K562 (cell line): Measurements from ENCODE around the gene CYTH1. TPM values are rescaled to one million over a fixed set of nuclear protein-coding genes. Genes with fewer than 3 reads are reported as not detected.

ENCODE experiments used
- ATAC-seq: fragments of 200-7000 bp; cut with Tn5 transposase; 3 replicates; pipeline ENCODE4 v1.9.1; 2020; ENCODE audit warnings: moderate library complexity
- BruUV-seq: library from RNA; stranded (reverse); fragments of 400-500 nt; replicated peaks from 2 replicates; lab custom pipeline; 2021; lab: Mats Ljungman, UMichigan
- CTCF ChIA-PET: fragments of 300-600 bp; formaldehyde crosslinking; extraction: SDS; loops from one replicate; lab custom pipeline; 2021; ENCODE audit warnings: low intra/inter-chr PET ratio; lab: Yijun Ruan, JAX
- POLR2A ChIA-PET: fragments of 300-600, 350-650 bp; sonication (Branson Sonifier 250); formaldehyde crosslinking; extraction: SDS; loops from one replicate; lab custom pipeline; 2021; ENCODE audit warnings: antibody characterized with exemption, inconsistent platforms; lab: Yijun Ruan, JAX
- DNase-seq, 4 experiments: peaks; one replicate each; pipeline versions ENCODE4 v3.0.0 to v3.0.0-alpha.2; 2011 to 2018; ENCODE audit warnings: low spot score in 3 of 4, mixed read lengths in 3 of 4; ENCODE audit errors: extremely low read depth in 1 of 4
- FAIRE-seq: peaks from 2 replicates; lab custom pipeline; 2011; peaks lifted over from hg19 to GRCh38; lab: Jason Lieb, UNC
- H2AFZ ChIP-seq: 2 replicates; pipeline ENCODE4 v1.6.0; 2011; ENCODE audit warnings: low read depth, low read length, control low read depth, inconsistent platforms
- H3K27ac ChIP-seq: fragments of 200-600 bp; 3 replicates; pipeline ENCODE4 v1.8.0; 2011; ENCODE audit warnings: low read depth, mild to moderate bottlenecking, control low read depth, inconsistent platforms, low read length, moderate library complexity, mixed read lengths; ENCODE audit errors: extremely low read depth
- H3K27me3 ChIP-seq, 2 experiments: fragments of 300-600 bp in 1 of 2; 2 replicates in 1 of 2; 3 replicates in 1 of 2; pipeline versions ENCODE4 v1.6.0 to v1.8.0; 2011; ENCODE audit warnings: inconsistent platforms in 2 of 2, low read length in 2 of 2, mild to moderate bottlenecking in 1 of 2, mixed read lengths in 1 of 2, moderate library complexity in 1 of 2; ENCODE audit not compliant: control insufficient read depth in 2 of 2, insufficient read depth in 2 of 2
- H3K36me3 ChIP-seq: fragments of 300-600 bp; 3 replicates; pipeline ENCODE4 v1.8.0; 2011; ENCODE audit warnings: mild to moderate bottlenecking, low read length, inconsistent platforms; ENCODE audit not compliant: control insufficient read depth, insufficient read depth
- H3K4me1 ChIP-seq, 2 experiments: fragments of 200-600 bp in 1 of 2; replicated peaks in 1 of 2; 2 replicates in 1 of 2; 3 replicates in 1 of 2; pipeline versions ENCODE4 v1.5.1 to v1.8.0; 2011; ENCODE audit warnings: inconsistent platforms in 2 of 2, low read length in 2 of 2, mild to moderate bottlenecking in 1 of 2, mixed read lengths in 1 of 2, moderate library complexity in 1 of 2; ENCODE audit not compliant: control insufficient read depth in 2 of 2, insufficient read depth in 2 of 2
- H3K4me2 ChIP-seq: 2 replicates; pipeline ENCODE4 v1.6.1; 2011; ENCODE audit warnings: low read length, control low read depth, inconsistent platforms, mixed read lengths; ENCODE audit not compliant: insufficient read depth
- H3K4me3 ChIP-seq: fragments of 200-600 bp; sonication (generic), shearing (Covaris generic); 2 replicates; pipeline ENCODE4 v1.5.1; 2016; ENCODE audit warnings: control low read depth, inconsistent platforms
- H3K79me2 ChIP-seq: fragments of 200-600 bp; 3 replicates; pipeline ENCODE4 v1.8.0; 2011; ENCODE audit warnings: low read length, inconsistent platforms; ENCODE audit not compliant: control insufficient read depth, insufficient read depth
- H3K9ac ChIP-seq, 2 experiments: 2 replicates each; pipeline versions ENCODE4 v1.6.0 to v1.6.1; 2011; ENCODE audit warnings: low read depth in 2 of 2, low read length in 2 of 2, control low read depth in 1 of 2, inconsistent platforms in 1 of 2, mild to moderate bottlenecking in 1 of 2, mixed read lengths in 1 of 2; ENCODE audit not compliant: insufficient read depth in 1 of 2
- H3K9me1 ChIP-seq: one replicate; pipeline ENCODE4 v1.6.0; 2011; ENCODE audit warnings: inconsistent platforms, mild to moderate bottlenecking, low read length, moderate library complexity; ENCODE audit not compliant: control insufficient read depth, insufficient read depth
- H3K9me3 ChIP-seq: replicated peaks from 2 replicates; pipeline ENCODE4 v1.5.1; 2011; ENCODE audit warnings: low read depth, low read length, inconsistent platforms; ENCODE audit not compliant: control insufficient read depth, insufficient read depth
- H4K20me1 ChIP-seq: replicated peaks from 2 replicates; pipeline ENCODE4 v1.6.1; 2011; ENCODE audit warnings: low read length, inconsistent platforms, mixed read lengths; ENCODE audit not compliant: control insufficient read depth, insufficient read depth
- CBX3 ChIP-seq, 2 experiments: IDR thresholded peaks; 1 replicate in 1 of 2; 2 replicates in 1 of 2; pipeline ENCODE4 v1.6.1; 2012; ENCODE audit warnings: inconsistent platforms in 2 of 2, low read length in 2 of 2, borderline replicate concordance in 1 of 2, control low read depth in 1 of 2
- GABPB1 ChIP-seq: sonication (generic); formaldehyde crosslinking; IDR thresholded peaks from 2 replicates; pipeline ENCODE4 v1.8.0; 2022; ENCODE audit warnings: mild to moderate bottlenecking, missing genetic modification reagents
- JUND ChIP-seq, 2 experiments: IDR thresholded peaks; 2 replicates in 1 of 2; 3 replicates in 1 of 2; pipeline ENCODE4 v1.6.1; 2011; ENCODE audit warnings: borderline replicate concordance in 2 of 2, low read depth in 2 of 2, low read length in 2 of 2, improper control_type of control experiment in 1 of 2, missing biosample characterization in 1 of 2, missing genetic modification characterization in 1 of 2, missing genetic modification reagents in 1 of 2
- STAT5B ChIP-seq: fragments of 250-450 bp; sonication (Bioruptor Pico); IDR thresholded peaks from 2 replicates; pipeline ENCODE4 v1.8.0; 2021; ENCODE audit warnings: mild to moderate bottlenecking, inconsistent platforms
- TRIM24 ChIP-seq, 2 experiments: fragments of 450-650 bp; IDR thresholded peaks; 2 replicates each; pipeline ENCODE4 v1.6.1; 2016
- ZNF197 ChIP-seq: fragments of 200-800 bp; sonication (Bioruptor generic); IDR thresholded peaks from 2 replicates; pipeline ENCODE4 v1.6.1; 2016; ENCODE audit warnings: low read depth, missing genetic modification characterization, missing compliant biosample characterization
- ZZZ3 ChIP-seq: fragments of 450-650 bp; IDR thresholded peaks from 2 replicates; pipeline ENCODE4 v1.6.1; 2016; ENCODE audit warnings: antibody characterized with exemption, mild to moderate bottlenecking, moderate library complexity
- WGBS: fragments of 100-300 bp; shearing (Covaris generic); methylation state at CpG from one replicate; pipeline ENCODE4 v1.1.6; 2016; ENCODE audit warnings: low coverage, mixed read lengths; ENCODE audit not compliant: insufficient coverage; ENCODE audit errors: missing lambda C conversion rate; 5-methylcytosine and 5-hydroxymethylcytosine counted together
- in situ Hi-C: fragments of 300-500 bp; cut with MboI; formaldehyde crosslinking; loops from 4 replicates; pipeline ENCODE4 v1.15.0; 2018; ENCODE audit warnings: inconsistent platforms, mixed read lengths
- intact Hi-C: fragments of 100-400 bp; cut with micrococcal nuclease; formaldehyde crosslinking; loops from 2 replicates; pipeline ENCODE4 v1.14.2; 2022
- polyA plus RNA-seq, 8 experiments: library from polyadenylated mRNA; depleted of rRNA in 4 of 8; stranded (reverse) in 5 of 8; unstranded in 3 of 8; fragments of >200 nt; fragmentation: Nextera tagmentation in 2 of 8; fragmentation: Illumina TruSeq in 1 of 8; extraction: Ambion mirVana in 2 of 8; extraction: Trizol in 1 of 8; gene quantifications; 2 replicates each; pipeline versions ENCODE4 v1.2.1 to v1.2.3, GENCODE V29; 2011 to 2014; ENCODE audit warnings: inconsistent platforms in 1 of 8, missing spikeins in 1 of 8
- total RNA-seq, 7 experiments: library from RNA; depleted of rRNA in 6 of 7; stranded (reverse); fragments of >200 nt in 6 of 7; fragmentation: Illumina TruSeq in 2 of 7; extraction: Trizol in 2 of 7; gene quantifications; 2 replicates each; pipeline versions ENCODE4 v1.2.1 to v1.2.3, GENCODE V29; 2011 to 2021; ENCODE audit warnings: low replicate concordance in 1 of 7
- TF ChIP-seq, protein P1 (sequence below): conservative IDR thresholded peaks from 2 replicates; pipeline ENCODE4 v1.6.1; 2011; ENCODE audit warnings: low read depth, mild to moderate bottlenecking, low read length; ENCODE audit not compliant: control insufficient read depth
- TF ChIP-seq, protein P2 (sequence below), 2 experiments: IDR thresholded peaks in 1 of 2; conservative IDR thresholded peaks in 1 of 2; 2 replicates each; pipeline ENCODE4 v1.6.1; 2016; ENCODE audit warnings: low read depth in 2 of 2, mild to moderate bottlenecking in 1 of 2, missing compliant biosample characterization in 1 of 2, missing genetic modification characterization in 1 of 2, moderate library complexity in 1 of 2
- TF ChIP-seq, protein P3 (sequence below): fragments of 450-650 bp; IDR thresholded peaks from 2 replicates; pipeline ENCODE4 v1.6.1; 2018; ENCODE audit not compliant: partially characterized antibody

Gene CYTH1
- total and polyA plus RNA-seq, 9 of the 15 experiments (the other 6 are each of a cell fraction or from before 2014, with no cell fraction given), result 0.52 to 27.7 (median 16.8) TPM

DNA sequence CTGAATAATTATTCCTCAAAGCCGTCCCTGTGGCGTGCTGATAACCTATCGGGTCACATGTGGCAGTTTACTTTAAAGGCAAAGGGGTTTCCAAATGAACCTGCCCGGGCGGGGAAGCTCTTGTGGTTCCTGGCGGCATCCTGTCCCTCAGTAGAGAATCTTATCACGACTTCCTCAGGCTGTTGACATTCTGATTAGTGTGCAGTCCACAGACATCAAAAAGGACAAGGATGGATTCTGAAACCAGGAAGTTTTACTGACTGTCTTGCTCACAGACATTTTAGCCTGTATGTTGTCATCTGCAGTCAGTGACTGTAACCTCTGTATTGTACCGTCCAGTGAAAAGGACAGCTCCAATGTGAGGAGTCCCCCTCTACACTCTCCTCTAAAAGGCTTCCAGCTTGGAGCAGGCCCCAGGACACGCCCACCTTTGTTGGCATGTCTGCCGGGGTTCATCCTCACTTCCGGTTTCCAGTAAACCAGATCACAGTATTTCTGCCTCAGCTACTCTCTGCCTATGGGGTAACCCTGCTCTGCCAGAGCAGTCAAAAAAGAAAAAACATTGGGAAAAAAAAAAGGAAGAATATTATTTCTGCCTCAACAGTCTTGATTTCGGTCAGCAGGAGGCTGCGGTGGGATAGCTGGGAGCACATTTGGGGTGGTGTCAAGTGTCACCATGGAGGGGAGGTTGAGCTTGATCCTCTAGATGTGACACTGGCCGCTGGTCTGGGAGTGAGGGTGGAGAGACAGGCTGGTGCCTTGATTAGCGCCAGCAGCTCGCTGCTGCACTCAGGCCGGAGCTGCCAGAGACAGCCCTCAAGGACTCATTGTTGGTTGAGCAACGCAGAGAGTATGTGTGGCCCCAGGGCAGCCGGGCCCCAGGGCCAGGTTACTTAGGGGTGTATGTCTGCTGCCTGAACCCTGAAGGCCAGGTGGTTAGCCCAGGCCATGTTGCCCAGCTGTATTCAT, 115.8 kb downstream of the CYTH1 start:
- Histone ChIP-seq H4K20me1 (peaks cover 39% of the 10 kb centered on the region), H3K9ac (0 out of 4 replicates have a peak overlapping the region, but pooled peaks of 1 of the 2 experiments have one; percentile 31), H3K9me3 (no peaks in the 10 kb centered on the region), H3K27ac (peak overlapping the region; percentile 74; the same call in 2 of the 3 replicates), H3K9me1 (peaks cover 5% of the 10 kb centered on the region), H3K27me3 (peaks cover 6 to 19% of the 10 kb centered on the region in 2 experiments; a peak in 3 of 5 replicates), H3K4me1 (peaks cover 25 to 26% of the 10 kb centered on the region in 2 experiments), H3K79me2 (no peaks in the 10 kb centered on the region), H2AFZ (peak overlapping the region; percentile 67; the same call in 1 of the 2 replicates), H3K4me3 (no peak overlapping the region), H3K4me2 (peak overlapping the region; percentile 25), H3K36me3 (no peaks in the 10 kb centered on the region)
- DNase-seq (peak; percentile 81 to 97 (median 88)), ATAC-seq (peak; percentile 97), FAIRE-seq (peak; percentile 100)
- intact Hi-C loops (no loop called here), in situ Hi-C loops (no loop called here)
- CTCF ChIA-PET, result no interaction called here
- WGBS, result 14% methylated on average over 19 of the region's 19 CpGs
- POLR2A ChIA-PET, result interaction anchor here (0.7 to 2.2 kb wide), 11 partner anchors 9 to 709 kb away, joined by 3 to 11 read pairs (median 3); no protein-coding TSS in a partner anchor
- BruUV-seq, result no TSS peak
- TF ChIP-seq CBX3 (IDR thresholded peaks at IDR 0.05; ENCODE audit: borderline replicate concordance in 1 of 2, low read length in 2 of 2) (peak in 1 of 2 experiments; percentile 79; a peak in 2 of 3 replicates), ZNF197 (CRISPR knock-in tag) (peak; percentile 65; the same call in 1 of the 2 replicates), JUND (IDR thresholded peaks at IDR 0.05; ENCODE audit: borderline replicate concordance, low read depth, low read length) (peak; percentile 55; the same call in 1 of the 2 replicates), JUND (tag; IDR thresholded peaks at IDR 0.05; ENCODE audit: borderline replicate concordance, low read depth, low read length) (no peak; the same call in 1 of the 3 replicates), TRIM24 (IDR thresholded peaks at IDR 0.05) (peak; percentile 87 to 92), GABPB1 (CRISPR knock-in tag) (peak; percentile 60), ZZZ3 (no peak), STAT5B (CRISPR knock-in tag) (no peak)
- TF ChIP-seq, protein P1, sequence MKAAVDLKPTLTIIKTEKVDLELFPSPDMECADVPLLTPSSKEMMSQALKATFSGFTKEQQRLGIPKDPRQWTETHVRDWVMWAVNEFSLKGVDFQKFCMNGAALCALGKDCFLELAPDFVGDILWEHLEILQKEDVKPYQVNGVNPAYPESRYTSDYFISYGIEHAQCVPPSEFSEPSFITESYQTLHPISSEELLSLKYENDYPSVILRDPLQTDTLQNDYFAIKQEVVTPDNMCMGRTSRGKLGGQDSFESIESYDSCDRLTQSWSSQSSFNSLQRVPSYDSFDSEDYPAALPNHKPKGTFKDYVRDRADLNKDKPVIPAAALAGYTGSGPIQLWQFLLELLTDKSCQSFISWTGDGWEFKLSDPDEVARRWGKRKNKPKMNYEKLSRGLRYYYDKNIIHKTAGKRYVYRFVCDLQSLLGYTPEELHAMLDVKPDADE, result peak; percentile 86
- TF ChIP-seq, protein P2, sequence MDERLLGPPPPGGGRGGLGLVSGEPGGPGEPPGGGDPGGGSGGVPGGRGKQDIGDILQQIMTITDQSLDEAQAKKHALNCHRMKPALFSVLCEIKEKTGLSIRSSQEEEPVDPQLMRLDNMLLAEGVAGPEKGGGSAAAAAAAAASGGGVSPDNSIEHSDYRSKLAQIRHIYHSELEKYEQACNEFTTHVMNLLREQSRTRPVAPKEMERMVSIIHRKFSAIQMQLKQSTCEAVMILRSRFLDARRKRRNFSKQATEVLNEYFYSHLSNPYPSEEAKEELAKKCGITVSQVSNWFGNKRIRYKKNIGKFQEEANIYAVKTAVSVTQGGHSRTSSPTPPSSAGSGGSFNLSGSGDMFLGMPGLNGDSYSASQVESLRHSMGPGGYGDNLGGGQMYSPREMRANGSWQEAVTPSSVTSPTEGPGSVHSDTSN (CRISPR knock-in tag; IDR thresholded peaks at IDR 0.05; ENCODE audit: low read depth), result no peak; the same call in 1 of the 2 replicates
- TF ChIP-seq, protein P2 (tag; conservative IDR thresholded peaks at IDR 0.05; ENCODE audit: low read depth), result peak; percentile 79
- TF ChIP-seq, protein P3, sequence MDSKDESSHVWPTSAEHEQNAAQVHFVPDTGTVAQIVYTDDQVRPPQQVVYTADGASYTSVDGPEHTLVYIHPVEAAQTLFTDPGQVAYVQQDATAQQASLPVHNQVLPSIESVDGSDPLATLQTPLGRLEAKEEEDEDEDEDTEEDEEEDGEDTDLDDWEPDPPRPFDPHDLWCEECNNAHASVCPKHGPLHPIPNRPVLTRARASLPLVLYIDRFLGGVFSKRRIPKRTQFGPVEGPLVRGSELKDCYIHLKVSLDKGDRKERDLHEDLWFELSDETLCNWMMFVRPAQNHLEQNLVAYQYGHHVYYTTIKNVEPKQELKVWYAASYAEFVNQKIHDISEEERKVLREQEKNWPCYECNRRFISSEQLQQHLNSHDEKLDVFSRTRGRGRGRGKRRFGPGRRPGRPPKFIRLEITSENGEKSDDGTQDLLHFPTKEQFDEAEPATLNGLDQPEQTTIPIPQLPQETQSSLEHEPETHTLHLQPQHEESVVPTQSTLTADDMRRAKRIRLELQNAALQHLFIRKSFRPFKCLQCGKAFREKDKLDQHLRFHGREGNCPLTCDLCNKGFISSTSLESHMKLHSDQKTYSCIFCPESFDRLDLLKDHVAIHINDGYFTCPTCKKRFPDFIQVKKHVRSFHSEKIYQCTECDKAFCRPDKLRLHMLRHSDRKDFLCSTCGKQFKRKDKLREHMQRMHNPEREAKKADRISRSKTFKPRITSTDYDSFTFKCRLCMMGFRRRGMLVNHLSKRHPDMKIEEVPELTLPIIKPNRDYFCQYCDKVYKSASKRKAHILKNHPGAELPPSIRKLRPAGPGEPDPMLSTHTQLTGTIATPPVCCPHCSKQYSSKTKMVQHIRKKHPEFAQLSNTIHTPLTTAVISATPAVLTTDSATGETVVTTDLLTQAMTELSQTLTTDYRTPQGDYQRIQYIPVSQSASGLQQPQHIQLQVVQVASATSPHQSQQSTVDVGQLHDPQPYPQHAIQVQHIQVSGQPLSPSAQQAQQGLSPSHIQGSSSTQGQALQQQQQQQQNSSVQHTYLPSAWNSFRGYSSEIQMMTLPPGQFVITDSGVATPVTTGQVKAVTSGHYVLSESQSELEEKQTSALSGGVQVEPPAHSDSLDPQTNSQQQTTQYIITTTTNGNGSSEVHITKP, result peak; percentile 83
